Vagina (tissue), 2 donors: ENCODE results near the gene LRRIQ1.

ENCODE experiments used
- CTCF ChIP-seq, 3 experiments: fragments of 450-650 bp in 2 of 3; fragments of 200-600 bp in 1 of 3; sonication (generic) in 1 of 3; IDR thresholded peaks; one replicate each; pipeline ENCODE4 v1.5.1; 2017 to 2019; ENCODE audit warnings: antibody characterized with exemption in 3 of 3, mild to moderate bottlenecking in 2 of 3, moderate library complexity in 2 of 3
- POLR2A ChIP-seq, 2 donors: fragments of 450-650 bp; IDR thresholded peaks; one replicate each; pipeline ENCODE4 v1.6.1; 2017; ENCODE audit warnings: antibody characterized with exemption in 2 of 2, mild to moderate bottlenecking in 2 of 2, moderate library complexity in 2 of 2

GRCh38 chr12:85281636-85282312, 245.6 kb downstream of the LRRIQ1 start:
- TF ChIP-seq POLR2A (IDR thresholded peaks at IDR 0.05) (no peak), CTCF (IDR thresholded peaks at IDR 0.05) (no peak)
